HEK293 (cell line): ENCODE data around the gene EHD3.

Source experiments
- CTCF ChIA-PET: fragments of 350-600 bp; formaldehyde crosslinking; extraction: SDS; loops from one replicate; lab custom pipeline; 2021; ENCODE audit warnings: antibody characterized with exemption; lab: Yijun Ruan, JAX
- POLR2A ChIA-PET: fragments of 300-600 bp; formaldehyde crosslinking; extraction: SDS; loops from one replicate; lab custom pipeline; 2020; ENCODE audit warnings: antibody characterized with exemption, inconsistent platforms; lab: Yijun Ruan, JAX
- H3K27ac ChIP-seq: fragments of 200-500 bp; sonication (Bioruptor generic); 2 replicates; pipeline ENCODE4 v1.5.1; 2014; ENCODE audit warnings: low read depth, low read length, control low read depth, inconsistent platforms; ENCODE audit errors: extremely low read depth
- H3K36me3 ChIP-seq, 2 experiments: fragments of 200-500 bp in 1 of 2; sonication (Bioruptor generic) in 1 of 2; 1 replicate in 1 of 2; 2 replicates in 1 of 2; pipeline ENCODE4 v1.5.1; 2014 to 2017; ENCODE audit warnings: inconsistent platforms in 2 of 2, low read length in 2 of 2; ENCODE audit not compliant: control insufficient read depth in 2 of 2, insufficient read depth in 1 of 2
- H3K4me1 ChIP-seq: fragments of 200-500 bp; sonication (Bioruptor generic); 2 replicates; pipeline ENCODE4 v1.5.1; 2014; ENCODE audit warnings: mild to moderate bottlenecking, low read length, inconsistent platforms; ENCODE audit not compliant: control insufficient read depth, insufficient read depth
- H3K4me3 ChIP-seq: 2 replicates; pipeline ENCODE4 v1.5.1; 2011; ENCODE audit warnings: low read depth, mild to moderate bottlenecking, control low read depth, low read length, moderate library complexity
- H3K9me3 ChIP-seq: fragments of 200-500 bp; sonication (Bioruptor generic); 2 replicates; pipeline ENCODE4 v1.5.1; 2014; ENCODE audit warnings: low read depth, low read length, inconsistent platforms; ENCODE audit not compliant: control insufficient read depth, insufficient read depth
- BCL11A ChIP-seq: fragments of 450-650 bp; formaldehyde crosslinking; IDR thresholded peaks from 2 replicates; pipeline ENCODE4 v1.5.1; 2016; ENCODE audit warnings: low read depth, missing biosample characterization, missing genetic modification characterization
- CTCF ChIP-seq: fragments of 450-650 bp; formaldehyde crosslinking; IDR thresholded peaks from 2 replicates; pipeline ENCODE4 v1.5.1; 2016; ENCODE audit warnings: missing biosample characterization, missing genetic modification characterization
- GFI1B ChIP-seq: fragments of 450-650 bp; formaldehyde crosslinking; IDR thresholded peaks from 2 replicates; pipeline ENCODE4 v1.5.1; 2016; ENCODE audit warnings: missing biosample characterization, missing genetic modification characterization
- GLIS1 ChIP-seq: fragments of 450-650 bp; formaldehyde crosslinking; IDR thresholded peaks from 2 replicates; pipeline ENCODE4 v1.5.1; 2016; ENCODE audit warnings: missing biosample characterization, missing genetic modification characterization
- HOXA7 ChIP-seq: sonication (generic); formaldehyde crosslinking; IDR thresholded peaks from 2 replicates; pipeline ENCODE4 v1.8.1; 2022; ENCODE audit warnings: missing genetic modification reagents, borderline replicate concordance
- OVOL3 ChIP-seq: fragments of 450-650 bp; formaldehyde crosslinking; IDR thresholded peaks from 2 replicates; pipeline ENCODE4 v1.5.1; 2016; ENCODE audit warnings: missing biosample characterization, missing genetic modification characterization
- SALL2 ChIP-seq: fragments of 450-650 bp; formaldehyde crosslinking; IDR thresholded peaks from 2 replicates; pipeline ENCODE4 v1.5.0; 2017; ENCODE audit warnings: missing biosample characterization, mild to moderate bottlenecking, missing genetic modification characterization, borderline replicate concordance
- SCRT1 ChIP-seq: fragments of 450-650 bp; formaldehyde crosslinking; IDR thresholded peaks from 2 replicates; pipeline ENCODE4 v1.5.1; 2016; ENCODE audit warnings: missing biosample characterization, missing genetic modification characterization, borderline replicate concordance
- SP3 ChIP-seq: fragments of 450-650 bp; formaldehyde crosslinking; IDR thresholded peaks from 2 replicates; pipeline ENCODE4 v1.5.1; 2016; ENCODE audit warnings: missing biosample characterization, missing genetic modification characterization
- TRIM28 ChIP-seq: IDR thresholded peaks from 2 replicates; pipeline ENCODE4 v1.6.1; 2011; ENCODE audit warnings: low read length, control low read depth, borderline replicate concordance
- YY1 ChIP-seq: fragments of 450-650 bp; formaldehyde crosslinking; IDR thresholded peaks from 2 replicates; pipeline ENCODE4 v1.5.1; 2018; ENCODE audit warnings: missing biosample characterization, missing genetic modification characterization
- ZBTB1 ChIP-seq: fragments of 450-650 bp; formaldehyde crosslinking; IDR thresholded peaks from 2 replicates; pipeline ENCODE4 v1.5.1; 2016; ENCODE audit warnings: missing biosample characterization, missing genetic modification characterization
- ZBTB48 ChIP-seq: fragments of 450-650 bp; formaldehyde crosslinking; IDR thresholded peaks from 2 replicates; pipeline ENCODE4 v1.5.1; 2016; ENCODE audit warnings: missing biosample characterization, missing genetic modification characterization
- ZNF112 ChIP-seq: fragments of 450-650 bp; formaldehyde crosslinking; IDR thresholded peaks from 2 replicates; pipeline ENCODE4 v1.5.0; 2017; ENCODE audit warnings: missing biosample characterization, missing genetic modification characterization
- ZNF121 ChIP-seq: fragments of 450-650 bp; formaldehyde crosslinking; IDR thresholded peaks from 2 replicates; pipeline ENCODE4 v1.5.1; 2016; ENCODE audit warnings: missing biosample characterization, missing genetic modification characterization
- ZNF132 ChIP-seq: fragments of 450-650 bp; formaldehyde crosslinking; IDR thresholded peaks from 2 replicates; pipeline ENCODE4 v1.5.1; 2017; ENCODE audit warnings: missing biosample characterization, missing genetic modification characterization, borderline replicate concordance
- ZNF157 ChIP-seq: fragments of 450-650 bp; formaldehyde crosslinking; IDR thresholded peaks from 2 replicates; pipeline ENCODE4 v1.5.1; 2016; ENCODE audit warnings: missing biosample characterization, missing genetic modification characterization
- ZNF169 ChIP-seq: fragments of 450-650 bp; formaldehyde crosslinking; IDR thresholded peaks from 2 replicates; pipeline ENCODE4 v1.5.1; 2016; ENCODE audit warnings: missing biosample characterization, missing genetic modification characterization
- ZNF391 ChIP-seq: fragments of 450-650 bp; formaldehyde crosslinking; IDR thresholded peaks from 2 replicates; pipeline ENCODE4 v1.5.1; 2016; ENCODE audit warnings: low read depth, missing biosample characterization, missing genetic modification characterization, borderline replicate concordance
- ZNF416 ChIP-seq: fragments of 450-650 bp; formaldehyde crosslinking; IDR thresholded peaks from 2 replicates; pipeline ENCODE4 v1.5.1; 2016; ENCODE audit warnings: missing biosample characterization, missing genetic modification characterization
- ZNF580 ChIP-seq: fragments of 450-650 bp; formaldehyde crosslinking; IDR thresholded peaks from 2 replicates; pipeline ENCODE4 v1.5.1; 2016; ENCODE audit warnings: missing biosample characterization, missing genetic modification characterization
- ZNF660 ChIP-seq: fragments of 450-650 bp; IDR thresholded peaks from 2 replicates; pipeline ENCODE4 v1.5.1; 2018; ENCODE audit warnings: missing biosample characterization, mild to moderate bottlenecking, missing genetic modification characterization
- ZNF701 ChIP-seq: fragments of 450-650 bp; formaldehyde crosslinking; IDR thresholded peaks from 2 replicates; pipeline ENCODE4 v1.5.1; 2016; ENCODE audit warnings: missing biosample characterization, missing genetic modification characterization
- ZNF791 ChIP-seq: fragments of 450-650 bp; formaldehyde crosslinking; IDR thresholded peaks from 2 replicates; pipeline ENCODE4 v1.5.1; 2016; ENCODE audit warnings: missing biosample characterization, missing genetic modification characterization
- ZNF792 ChIP-seq: fragments of 450-650 bp; formaldehyde crosslinking; IDR thresholded peaks from 2 replicates; pipeline ENCODE4 v1.5.1; 2016; ENCODE audit warnings: missing biosample characterization, missing genetic modification characterization
- ZNF830 ChIP-seq: fragments of 450-650 bp; IDR thresholded peaks from 2 replicates; pipeline ENCODE4 v1.5.0; 2018; ENCODE audit warnings: missing biosample characterization, missing genetic modification characterization, low read depth, mild to moderate bottlenecking, moderate library complexity
- ZNF837 ChIP-seq: fragments of 450-650 bp; formaldehyde crosslinking; IDR thresholded peaks from 2 replicates; pipeline ENCODE4 v1.5.1; 2016; ENCODE audit warnings: missing biosample characterization, missing genetic modification characterization
- ZSCAN30 ChIP-seq: fragments of 450-650 bp; IDR thresholded peaks from 2 replicates; pipeline ENCODE4 v1.5.1; 2018; ENCODE audit warnings: missing biosample characterization, mild to moderate bottlenecking, missing genetic modification characterization, moderate library complexity
- TF ChIP-seq, protein P1 (sequence below): fragments of 450-650 bp; formaldehyde crosslinking; IDR thresholded peaks from 2 replicates; pipeline ENCODE4 v1.5.1; 2016; ENCODE audit warnings: missing biosample characterization, missing genetic modification characterization

EHD3 gene

DNA sequence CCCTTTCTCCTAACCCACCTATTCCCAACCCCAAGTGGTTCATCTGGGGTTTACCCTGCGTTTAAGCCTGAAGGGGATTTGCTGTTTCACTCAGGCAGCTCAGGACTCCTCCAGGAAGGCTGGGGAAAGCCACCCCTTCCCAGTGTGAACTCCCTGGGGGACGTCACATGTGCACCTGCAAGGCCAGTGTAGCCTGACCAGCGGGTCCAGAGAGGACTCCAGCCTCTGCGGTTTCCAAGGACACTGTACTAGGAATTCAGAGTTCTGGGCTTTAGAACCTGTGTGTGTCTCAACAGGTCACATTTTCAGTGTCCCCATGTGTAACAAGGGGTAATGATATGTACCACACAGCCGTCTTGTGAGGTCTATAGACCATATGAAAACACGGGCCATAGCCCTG is 17.9 kb downstream of the EHD3 start:
- CTCF ChIA-PET: no interaction called here
- Histone ChIP-seq H3K4me3 (no peak overlapping the region), H3K36me3 (peaks cover 0 to 21% of the 10 kb centered on the region in 2 experiments; a peak in 1 of 3 replicates), H3K4me1 (0 out of 2 replicates have a peak, but pooled peaks cover 4% of the 10 kb centered on the region), H3K9me3 (no peaks in the 10 kb centered on the region), H3K27ac (no peak overlapping the region)
- TF ChIP-seq SALL2 (tag by site-specific recombination) (no peak), ZNF792 (tag by site-specific recombination) (no peak), ZSCAN30 (tag by site-specific recombination) (no peak), ZNF391 (tag by site-specific recombination) (no peak), SCRT1 (no peak), BCL11A (tag by site-specific recombination) (no peak), SP3 (no peak), ZNF121 (tag by site-specific recombination) (no peak), ZNF830 (tag by site-specific recombination) (no peak), ZNF157 (tag by site-specific recombination) (no peak), TRIM28 (no peak), GFI1B (tag by site-specific recombination) (no peak), ZNF660 (tag by site-specific recombination) (no peak), ZBTB1 (tag by site-specific recombination) (no peak), ZNF132 (tag by site-specific recombination) (no peak), ZBTB48 (no peak), ZNF791 (tag by site-specific recombination) (no peak), ZNF580 (tag by site-specific recombination) (no peak)
- POLR2A ChIA-PET: no interaction called here

- Histone ChIP-seq H3K4me3 (no peak overlapping the region), H3K36me3 (peaks cover 0 to 21% of the 10 kb centered on the region in 2 experiments; a peak in 1 of 3 replicates), H3K4me1 (0 out of 2 replicates have a peak, but pooled peaks cover 4% of the 10 kb centered on the region), H3K27ac (no peak overlapping the region), H3K9me3 (no peaks in the 10 kb centered on the region)
- POLR2A ChIA-PET: interaction anchor here (0.7 kb wide), 1 partner anchor 1053 kb away, joined by 4 read pairs; no protein-coding TSS in a partner anchor
- CTCF ChIA-PET: interaction anchor here (1.3 kb wide), 1 partner anchor 627 kb away, joined by 3 read pairs; no protein-coding TSS in a partner anchor
- TF ChIP-seq ZNF169 (tag by site-specific recombination) (no peak), CTCF (no peak), ZNF837 (tag by site-specific recombination) (no peak), ZNF112 (tag by site-specific recombination) (no peak), ZNF391 (tag by site-specific recombination) (no peak), YY1 (no peak), ZNF416 (tag by site-specific recombination) (no peak), OVOL3 (no peak), HOXA7 (CRISPR knock-in tag) (no peak), GLIS1 (tag by site-specific recombination) (no peak), ZNF701 (tag by site-specific recombination) (no peak)
- TF ChIP-seq, protein P1, sequence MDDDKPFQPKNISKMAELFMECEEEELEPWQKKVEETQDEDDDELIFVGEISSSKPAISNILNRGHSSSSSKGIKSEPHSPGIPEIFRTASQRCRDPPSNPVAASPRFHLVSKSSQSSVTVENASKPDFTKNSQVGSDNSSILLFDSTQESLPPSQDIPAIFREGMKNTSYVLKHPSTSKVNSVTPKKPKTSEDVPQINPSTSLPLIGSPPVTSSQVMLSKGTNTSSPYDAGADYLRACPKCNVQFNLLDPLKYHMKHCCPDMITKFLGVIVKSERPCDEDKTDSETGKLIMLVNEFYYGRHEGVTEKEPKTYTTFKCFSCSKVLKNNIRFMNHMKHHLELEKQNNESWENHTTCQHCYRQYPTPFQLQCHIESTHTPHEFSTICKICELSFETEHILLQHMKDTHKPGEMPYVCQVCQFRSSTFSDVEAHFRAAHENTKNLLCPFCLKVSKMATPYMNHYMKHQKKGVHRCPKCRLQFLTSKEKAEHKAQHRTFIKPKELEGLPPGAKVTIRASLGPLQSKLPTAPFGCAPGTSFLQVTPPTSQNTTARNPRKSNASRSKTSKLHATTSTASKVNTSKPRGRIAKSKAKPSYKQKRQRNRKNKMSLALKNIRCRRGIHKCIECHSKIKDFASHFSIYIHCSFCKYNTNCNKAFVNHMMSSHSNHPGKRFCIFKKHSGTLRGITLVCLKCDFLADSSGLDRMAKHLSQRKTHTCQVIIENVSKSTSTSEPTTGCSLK (tag by site-specific recombination): no peak
Observed at GRCh38 chr2:31253356-31254131, 19.6 kb downstream of the EHD3 start.
